K562 (cell line): ENCODE data around the gene CCDC78. TPM values are rescaled to one million over a fixed set of nuclear protein-coding genes. Genes with fewer than 3 reads are reported as not detected.

Experiments used
- BMI1 ChIP-seq: fragments of 150-350 bp; IDR thresholded peaks from 2 replicates; pipeline ENCODE4 v1.6.1; 2014; ENCODE audit warnings: low read length
- CCNT2 ChIP-seq: IDR thresholded peaks from 2 replicates; pipeline ENCODE4 v1.6.1; 2011; ENCODE audit warnings: borderline replicate concordance, low read depth, mild to moderate bottlenecking, moderate library complexity, mixed read lengths, low read length; ENCODE audit not compliant: insufficient read length; ENCODE audit errors: extremely low read depth
- ERF ChIP-seq: fragments of 450-650 bp; formaldehyde crosslinking; IDR thresholded peaks from 2 replicates; pipeline ENCODE4 v1.4.0; 2020; ENCODE audit warnings: mild to moderate bottlenecking, mixed read lengths
- ETV5 ChIP-seq: sonication (generic); formaldehyde crosslinking; IDR thresholded peaks from 2 replicates; pipeline ENCODE4 v1.4.0; 2020; ENCODE audit warnings: low read depth, mild to moderate bottlenecking, missing genetic modification reagents
- FOXM1 ChIP-seq, 2 experiments: fragments of 450-650 bp in 1 of 2; sonication (generic) in 1 of 2; formaldehyde crosslinking in 1 of 2; IDR thresholded peaks; 2 replicates each; pipeline versions ENCODE4 v1.6.1 to v1.9.0; 2017 to 2022; ENCODE audit warnings: low read depth in 2 of 2, mild to moderate bottlenecking in 2 of 2, missing genetic modification reagents in 1 of 2, moderate library complexity in 1 of 2
- HDAC3 ChIP-seq: fragments of 450-650 bp; IDR thresholded peaks from 2 replicates; pipeline ENCODE4 v1.6.1; 2018; ENCODE audit warnings: borderline replicate concordance, mild to moderate bottlenecking, moderate library complexity; ENCODE audit not compliant: partially characterized antibody
- HMGN3 ChIP-seq: IDR thresholded peaks from 2 replicates; pipeline ENCODE4 v1.6.1; 2011; ENCODE audit warnings: borderline replicate concordance, low read depth, mild to moderate bottlenecking, mixed read lengths, low read length; ENCODE audit not compliant: insufficient read length; ENCODE audit errors: extremely low read depth
- STAT5B ChIP-seq: fragments of 250-450 bp; sonication (Bioruptor Pico); IDR thresholded peaks from 2 replicates; pipeline ENCODE4 v1.8.0; 2021; ENCODE audit warnings: mild to moderate bottlenecking, inconsistent platforms
- XRCC4 ChIP-seq: IDR thresholded peaks from one replicate; pipeline ENCODE4 v1.6.1; 2011; ENCODE audit not compliant: insufficient read depth, insufficient read length; ENCODE audit errors: extremely low read depth
- polyA plus RNA-seq, 8 experiments: library from polyadenylated mRNA; depleted of rRNA in 4 of 8; stranded (reverse) in 5 of 8; unstranded in 3 of 8; fragments of >200 nt; fragmentation: Nextera tagmentation in 2 of 8; fragmentation: Illumina TruSeq in 1 of 8; extraction: Ambion mirVana in 2 of 8; extraction: Trizol in 1 of 8; gene quantifications; 2 replicates each; pipeline versions ENCODE4 v1.2.1 to v1.2.3, GENCODE V29; 2011 to 2014; ENCODE audit warnings: inconsistent platforms in 1 of 8, missing spikeins in 1 of 8
- total RNA-seq, 7 experiments: library from RNA; depleted of rRNA in 6 of 7; stranded (reverse); fragments of >200 nt in 6 of 7; fragmentation: Illumina TruSeq in 2 of 7; extraction: Trizol in 2 of 7; gene quantifications; 2 replicates each; pipeline versions ENCODE4 v1.2.1 to v1.2.3, GENCODE V29; 2011 to 2021; ENCODE audit warnings: low replicate concordance in 1 of 7
- TF ChIP-seq, protein P1 (sequence below): sonication (generic); formaldehyde crosslinking; IDR thresholded peaks from 2 replicates; pipeline ENCODE4 v1.8.1; 2023; ENCODE audit warnings: missing genetic modification reagents, mild to moderate bottlenecking, borderline replicate concordance
- TF ChIP-seq, protein P2 (sequence below), 2 experiments: fragments of 450-650 bp in 1 of 2; sonication (generic) in 1 of 2; formaldehyde crosslinking in 1 of 2; IDR thresholded peaks; 2 replicates each; pipeline versions ENCODE4 v1.7.1 to v1.9.0; 2016 to 2022; ENCODE audit warnings: inconsistent platforms in 1 of 2, mild to moderate bottlenecking in 1 of 2, missing genetic modification reagents in 1 of 2

The CCDC78 gene
- total and polyA plus RNA-seq, 9 of the 15 experiments (the other 6 are each of a cell fraction or from before 2014, with no cell fraction given) = 0.24 to 17.7 (median 2.9) TPM

DNA sequence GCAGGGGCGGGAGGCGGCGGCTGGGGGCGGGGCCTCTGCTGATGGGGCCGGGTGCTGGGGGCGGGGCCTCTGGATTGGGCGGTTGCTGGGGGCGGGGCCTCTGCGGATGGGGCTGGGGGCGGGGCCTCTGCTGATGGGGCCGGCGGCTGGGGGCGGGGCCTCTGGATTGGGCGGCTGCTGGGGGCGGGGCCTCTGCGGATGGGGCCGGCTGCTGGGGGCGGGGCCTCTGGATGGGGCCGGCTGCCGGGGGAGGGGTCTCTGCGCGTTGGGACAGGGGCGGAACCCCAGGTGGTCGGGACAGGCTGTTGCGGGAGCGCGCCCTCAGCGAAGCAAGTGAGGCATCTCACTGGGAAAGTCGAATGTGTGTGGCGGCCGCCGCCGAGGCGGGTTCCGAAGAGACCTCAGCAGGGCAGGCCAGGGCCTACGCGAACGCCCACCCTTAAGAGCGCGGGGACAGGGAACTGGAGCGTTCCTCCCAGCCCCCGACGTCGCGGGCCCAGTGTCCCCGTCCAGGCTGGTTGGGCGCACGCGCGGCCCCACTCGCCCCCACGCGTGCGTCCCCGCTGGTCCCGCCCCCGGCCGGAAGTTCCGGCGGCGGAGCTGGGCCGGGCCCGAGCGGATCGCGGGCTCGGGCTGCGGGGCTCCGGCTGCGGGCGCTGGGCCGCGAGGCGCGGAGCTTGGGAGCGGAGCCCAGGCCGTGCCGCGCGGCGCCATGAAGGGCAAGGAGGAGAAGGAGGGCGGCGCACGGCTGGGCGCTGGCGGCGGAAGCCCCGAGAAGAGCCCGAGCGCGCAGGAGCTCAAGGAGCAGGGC is 46.2 kb downstream of the CCDC78 start, which contains the start of gene STUB1 (continued):
- TF ChIP-seq, protein P1, sequence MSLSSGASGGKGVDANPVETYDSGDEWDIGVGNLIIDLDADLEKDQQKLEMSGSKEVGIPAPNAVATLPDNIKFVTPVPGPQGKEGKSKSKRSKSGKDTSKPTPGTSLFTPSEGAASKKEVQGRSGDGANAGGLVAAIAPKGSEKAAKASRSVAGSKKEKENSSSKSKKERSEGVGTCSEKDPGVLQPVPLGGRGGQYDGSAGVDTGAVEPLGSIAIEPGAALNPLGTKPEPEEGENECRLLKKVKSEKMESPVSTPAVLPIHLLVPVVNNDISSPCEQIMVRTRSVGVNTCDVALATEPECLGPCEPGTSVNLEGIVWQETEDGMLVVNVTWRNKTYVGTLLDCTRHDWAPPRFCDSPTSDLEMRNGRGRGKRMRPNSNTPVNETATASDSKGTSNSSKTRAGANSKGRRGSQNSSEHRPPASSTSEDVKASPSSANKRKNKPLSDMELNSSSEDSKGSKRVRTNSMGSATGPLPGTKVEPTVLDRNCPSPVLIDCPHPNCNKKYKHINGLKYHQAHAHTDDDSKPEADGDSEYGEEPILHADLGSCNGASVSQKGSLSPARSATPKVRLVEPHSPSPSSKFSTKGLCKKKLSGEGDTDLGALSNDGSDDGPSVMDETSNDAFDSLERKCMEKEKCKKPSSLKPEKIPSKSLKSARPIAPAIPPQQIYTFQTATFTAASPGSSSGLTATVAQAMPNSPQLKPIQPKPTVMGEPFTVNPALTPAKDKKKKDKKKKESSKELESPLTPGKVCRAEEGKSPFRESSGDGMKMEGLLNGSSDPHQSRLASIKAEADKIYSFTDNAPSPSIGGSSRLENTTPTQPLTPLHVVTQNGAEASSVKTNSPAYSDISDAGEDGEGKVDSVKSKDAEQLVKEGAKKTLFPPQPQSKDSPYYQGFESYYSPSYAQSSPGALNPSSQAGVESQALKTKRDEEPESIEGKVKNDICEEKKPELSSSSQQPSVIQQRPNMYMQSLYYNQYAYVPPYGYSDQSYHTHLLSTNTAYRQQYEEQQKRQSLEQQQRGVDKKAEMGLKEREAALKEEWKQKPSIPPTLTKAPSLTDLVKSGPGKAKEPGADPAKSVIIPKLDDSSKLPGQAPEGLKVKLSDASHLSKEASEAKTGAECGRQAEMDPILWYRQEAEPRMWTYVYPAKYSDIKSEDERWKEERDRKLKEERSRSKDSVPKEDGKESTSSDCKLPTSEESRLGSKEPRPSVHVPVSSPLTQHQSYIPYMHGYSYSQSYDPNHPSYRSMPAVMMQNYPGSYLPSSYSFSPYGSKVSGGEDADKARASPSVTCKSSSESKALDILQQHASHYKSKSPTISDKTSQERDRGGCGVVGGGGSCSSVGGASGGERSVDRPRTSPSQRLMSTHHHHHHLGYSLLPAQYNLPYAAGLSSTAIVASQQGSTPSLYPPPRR (CRISPR knock-in tag) = no peak
- TF ChIP-seq, protein P2, sequence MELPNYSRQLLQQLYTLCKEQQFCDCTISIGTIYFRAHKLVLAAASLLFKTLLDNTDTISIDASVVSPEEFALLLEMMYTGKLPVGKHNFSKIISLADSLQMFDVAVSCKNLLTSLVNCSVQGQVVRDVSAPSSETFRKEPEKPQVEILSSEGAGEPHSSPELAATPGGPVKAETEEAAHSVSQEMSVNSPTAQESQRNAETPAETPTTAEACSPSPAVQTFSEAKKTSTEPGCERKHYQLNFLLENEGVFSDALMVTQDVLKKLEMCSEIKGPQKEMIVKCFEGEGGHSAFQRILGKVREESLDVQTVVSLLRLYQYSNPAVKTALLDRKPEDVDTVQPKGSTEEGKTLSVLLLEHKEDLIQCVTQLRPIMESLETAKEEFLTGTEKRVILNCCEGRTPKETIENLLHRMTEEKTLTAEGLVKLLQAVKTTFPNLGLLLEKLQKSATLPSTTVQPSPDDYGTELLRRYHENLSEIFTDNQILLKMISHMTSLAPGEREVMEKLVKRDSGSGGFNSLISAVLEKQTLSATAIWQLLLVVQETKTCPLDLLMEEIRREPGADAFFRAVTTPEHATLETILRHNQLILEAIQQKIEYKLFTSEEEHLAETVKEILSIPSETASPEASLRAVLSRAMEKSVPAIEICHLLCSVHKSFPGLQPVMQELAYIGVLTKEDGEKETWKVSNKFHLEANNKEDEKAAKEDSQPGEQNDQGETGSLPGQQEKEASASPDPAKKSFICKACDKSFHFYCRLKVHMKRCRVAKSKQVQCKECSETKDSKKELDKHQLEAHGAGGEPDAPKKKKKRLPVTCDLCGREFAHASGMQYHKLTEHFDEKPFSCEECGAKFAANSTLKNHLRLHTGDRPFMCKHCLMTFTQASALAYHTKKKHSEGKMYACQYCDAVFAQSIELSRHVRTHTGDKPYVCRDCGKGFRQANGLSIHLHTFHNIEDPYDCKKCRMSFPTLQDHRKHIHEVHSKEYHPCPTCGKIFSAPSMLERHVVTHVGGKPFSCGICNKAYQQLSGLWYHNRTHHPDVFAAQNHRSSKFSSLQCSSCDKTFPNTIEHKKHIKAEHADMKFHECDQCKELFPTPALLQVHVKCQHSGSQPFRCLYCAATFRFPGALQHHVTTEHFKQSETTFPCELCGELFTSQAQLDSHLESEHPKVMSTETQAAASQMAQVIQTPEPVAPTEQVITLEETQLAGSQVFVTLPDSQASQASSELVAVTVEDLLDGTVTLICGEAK (IDR thresholded peaks at IDR 0.05) = peak; percentile 83
- TF ChIP-seq, protein P2 (CRISPR knock-in tag; IDR thresholded peaks at IDR 0.05) = no peak
- TF ChIP-seq FOXM1 (IDR thresholded peaks at IDR 0.05; ENCODE audit: low read depth) (no peak), FOXM1 (CRISPR knock-in tag; IDR thresholded peaks at IDR 0.05; ENCODE audit: low read depth) (peak; percentile 22; the same call in 1 of the 2 replicates), HMGN3 (peak; percentile 34), HDAC3 (no peak), CCNT2 (peak; percentile 55), ERF (CRISPR knock-in tag) (no peak), XRCC4 (no peak), ETV5 (CRISPR knock-in tag) (peak; percentile 42; the same call in 1 of the 2 replicates), STAT5B (CRISPR knock-in tag) (no peak), BMI1 (no peak)
